HepG2 (cell line): ENCODE results near the gene CAPN3. TPM values are rescaled to one million over a fixed set of nuclear protein-coding genes. Genes with fewer than 3 reads are reported as not detected.

ENCODE experiments used
- CHD2 ChIP-seq: IDR thresholded peaks from 2 replicates; pipeline ENCODE4 v1.6.1; 2011; ENCODE audit warnings: low read depth, low read length, improper control_type of control experiment
- FOXK1 ChIP-seq: sonication (generic); formaldehyde crosslinking; IDR thresholded peaks from 2 replicates; pipeline ENCODE4 v1.4.0; 2020; ENCODE audit warnings: low read depth, missing genetic modification reagents, borderline replicate concordance
- HMG20A ChIP-seq: IDR thresholded peaks from 2 replicates; pipeline ENCODE4 v1.6.1; 2016; ENCODE audit warnings: borderline replicate concordance
- HNF4G ChIP-seq, 2 experiments: sonication (generic) in 1 of 2; formaldehyde crosslinking in 1 of 2; IDR thresholded peaks; 2 replicates each; pipeline versions ENCODE4 v1.4.0 to v1.6.1; 2011 to 2020; ENCODE audit warnings: borderline replicate concordance in 2 of 2, low read depth in 2 of 2, mild to moderate bottlenecking in 2 of 2, low read length in 1 of 2, missing genetic modification reagents in 1 of 2, moderate library complexity in 1 of 2
- MIXL1 ChIP-seq: IDR thresholded peaks from 2 replicates; pipeline ENCODE4 v1.6.1; 2016
- MXD1 ChIP-seq: sonication (generic); formaldehyde crosslinking; IDR thresholded peaks from 2 replicates; pipeline ENCODE4 v1.4.0; 2020; ENCODE audit warnings: mild to moderate bottlenecking, missing genetic modification reagents
- MYC ChIP-seq: sonication (generic); formaldehyde crosslinking; IDR thresholded peaks from 2 replicates; pipeline ENCODE4 v1.9.0; 2021; ENCODE audit warnings: missing genetic modification reagents, borderline replicate concordance
- PITX1 ChIP-seq: sonication (generic); formaldehyde crosslinking; IDR thresholded peaks from 2 replicates; pipeline ENCODE4 v1.5.1; 2020; ENCODE audit warnings: mild to moderate bottlenecking, missing genetic modification reagents
- RAD51 ChIP-seq: fragments of 450-650 bp; IDR thresholded peaks from 2 replicates; pipeline ENCODE4 v1.6.1; 2016; ENCODE audit warnings: borderline replicate concordance
- RARA ChIP-seq: IDR thresholded peaks from 2 replicates; pipeline ENCODE4 v1.6.1; 2016; ENCODE audit warnings: missing genetic modification reagents, missing compliant biosample characterization
- RXRA ChIP-seq: sonication (generic); formaldehyde crosslinking; IDR thresholded peaks from 2 replicates; pipeline ENCODE4 v1.5.1; 2020; ENCODE audit warnings: missing genetic modification reagents
- TAF1 ChIP-seq: sonication (generic); formaldehyde crosslinking; IDR thresholded peaks from 2 replicates; pipeline ENCODE4 v1.4.0; 2020; ENCODE audit warnings: missing genetic modification reagents
- TBX3 ChIP-seq: fragments of 450-650 bp; IDR thresholded peaks from 2 replicates; pipeline ENCODE4 v1.6.1; 2017; ENCODE audit warnings: antibody characterized with exemption, mild to moderate bottlenecking, inconsistent platforms, borderline replicate concordance
- TEAD3 ChIP-seq: optimal IDR thresholded peaks from 2 replicates; pipeline ENCODE3; 2016; ENCODE audit warnings: borderline replicate concordance
- ZFP37 ChIP-seq: sonication (generic); formaldehyde crosslinking; IDR thresholded peaks from 2 replicates; pipeline ENCODE4 v1.4.0; 2020; ENCODE audit warnings: missing genetic modification reagents, borderline replicate concordance
- ZNF101 ChIP-seq: sonication (generic); formaldehyde crosslinking; IDR thresholded peaks from 2 replicates; pipeline ENCODE4 v1.4.0; 2020; ENCODE audit warnings: mild to moderate bottlenecking, low read depth, missing genetic modification reagents, borderline replicate concordance
- ZNF138 ChIP-seq: sonication (generic); formaldehyde crosslinking; IDR thresholded peaks from 2 replicates; pipeline ENCODE4 v1.5.0; 2020; ENCODE audit warnings: mild to moderate bottlenecking, low read depth, missing genetic modification reagents
- polyA plus RNA-seq, 8 experiments: library from polyadenylated mRNA; depleted of rRNA in 3 of 8; stranded (reverse) in 7 of 8; unstranded in 1 of 8; fragments of >200 nt; fragmentation: Illumina TruSeq in 4 of 8; extraction: Trizol in 4 of 8; gene quantifications; 2 replicates each; pipeline versions ENCODE4 v1.2.1 to v1.2.3, GENCODE V29; 2011 to 2016; ENCODE audit warnings: low read depth in 4 of 8, missing spikeins in 1 of 8, mixed read lengths in 1 of 8; ENCODE audit not compliant: insufficient read depth in 1 of 8
- total RNA-seq, 5 experiments: library from RNA; depleted of rRNA; stranded (reverse); fragments of >200 nt; fragmentation: Illumina TruSeq; extraction: Trizol; gene quantifications; 2 replicates each; pipeline ENCODE4 v1.2.3, GENCODE V29; 2016; ENCODE audit warnings: low read depth in 1 of 5
- TF ChIP-seq, protein P1 (sequence below): sonication (generic); formaldehyde crosslinking; IDR thresholded peaks from 2 replicates; pipeline ENCODE4 v1.8.0; 2022; ENCODE audit warnings: mild to moderate bottlenecking, missing genetic modification reagents; ENCODE audit not compliant: insufficient replicate concordance
- TF ChIP-seq, protein P2 (sequence below): sonication (generic); formaldehyde crosslinking; IDR thresholded peaks from 2 replicates; pipeline ENCODE4 v1.5.1; 2020; ENCODE audit warnings: mild to moderate bottlenecking, missing genetic modification reagents
- TF ChIP-seq, protein P3 (sequence below): sonication (generic); formaldehyde crosslinking; IDR thresholded peaks from 2 replicates; pipeline ENCODE4 v1.5.0; 2020; ENCODE audit warnings: missing genetic modification reagents

Gene CAPN3
- total and polyA plus RNA-seq, 2 of the 13 experiments (the other 11 are each of a cell fraction or from before 2014, with no cell fraction given) = 1.3 to 4.6 TPM

GRCh38 chr15:42392309-42393024 lies 33.2 kb downstream of the CAPN3 start (continued):
- TF ChIP-seq, protein P1, sequence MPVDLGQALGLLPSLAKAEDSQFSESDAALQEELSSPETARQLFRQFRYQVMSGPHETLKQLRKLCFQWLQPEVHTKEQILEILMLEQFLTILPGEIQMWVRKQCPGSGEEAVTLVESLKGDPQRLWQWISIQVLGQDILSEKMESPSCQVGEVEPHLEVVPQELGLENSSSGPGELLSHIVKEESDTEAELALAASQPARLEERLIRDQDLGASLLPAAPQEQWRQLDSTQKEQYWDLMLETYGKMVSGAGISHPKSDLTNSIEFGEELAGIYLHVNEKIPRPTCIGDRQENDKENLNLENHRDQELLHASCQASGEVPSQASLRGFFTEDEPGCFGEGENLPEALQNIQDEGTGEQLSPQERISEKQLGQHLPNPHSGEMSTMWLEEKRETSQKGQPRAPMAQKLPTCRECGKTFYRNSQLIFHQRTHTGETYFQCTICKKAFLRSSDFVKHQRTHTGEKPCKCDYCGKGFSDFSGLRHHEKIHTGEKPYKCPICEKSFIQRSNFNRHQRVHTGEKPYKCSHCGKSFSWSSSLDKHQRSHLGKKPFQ = peak; percentile 10
- TF ChIP-seq RXRA (CRISPR knock-in tag) (peak; percentile 97), RAD51 (0 out of 2 replicates have a peak, but pooled peaks have one; percentile 7), RARA (peak; percentile 92), ZFP37 (0 out of 2 replicates have a peak, but pooled peaks have one; percentile 34), HMG20A (CRISPR knock-in tag) (peak; percentile 79), MXD1 (no peak), TAF1 (peak; percentile 67; the same call in 1 of the 2 replicates), CHD2 (no peak), PITX1 (CRISPR knock-in tag) (peak; percentile 94), MIXL1 (CRISPR knock-in tag) (peak; percentile 81), TEAD3 (CRISPR knock-in tag) (peak; percentile 72), ZNF138 (CRISPR knock-in tag) (no peak), TBX3 (peak; percentile 57; the same call in 1 of the 2 replicates), HNF4G (IDR thresholded peaks at IDR 0.05; ENCODE audit: borderline replicate concordance, low read depth, low read length) (peak; percentile 86), HNF4G (CRISPR knock-in tag; IDR thresholded peaks at IDR 0.05; ENCODE audit: borderline replicate concordance, low read depth) (peak; percentile 96), ZNF101 (CRISPR knock-in tag) (no peak), FOXK1 (peak; percentile 82; the same call in 1 of the 2 replicates), MYC (peak; percentile 60; the same call in 1 of the 2 replicates)
- TF ChIP-seq, protein P2, sequence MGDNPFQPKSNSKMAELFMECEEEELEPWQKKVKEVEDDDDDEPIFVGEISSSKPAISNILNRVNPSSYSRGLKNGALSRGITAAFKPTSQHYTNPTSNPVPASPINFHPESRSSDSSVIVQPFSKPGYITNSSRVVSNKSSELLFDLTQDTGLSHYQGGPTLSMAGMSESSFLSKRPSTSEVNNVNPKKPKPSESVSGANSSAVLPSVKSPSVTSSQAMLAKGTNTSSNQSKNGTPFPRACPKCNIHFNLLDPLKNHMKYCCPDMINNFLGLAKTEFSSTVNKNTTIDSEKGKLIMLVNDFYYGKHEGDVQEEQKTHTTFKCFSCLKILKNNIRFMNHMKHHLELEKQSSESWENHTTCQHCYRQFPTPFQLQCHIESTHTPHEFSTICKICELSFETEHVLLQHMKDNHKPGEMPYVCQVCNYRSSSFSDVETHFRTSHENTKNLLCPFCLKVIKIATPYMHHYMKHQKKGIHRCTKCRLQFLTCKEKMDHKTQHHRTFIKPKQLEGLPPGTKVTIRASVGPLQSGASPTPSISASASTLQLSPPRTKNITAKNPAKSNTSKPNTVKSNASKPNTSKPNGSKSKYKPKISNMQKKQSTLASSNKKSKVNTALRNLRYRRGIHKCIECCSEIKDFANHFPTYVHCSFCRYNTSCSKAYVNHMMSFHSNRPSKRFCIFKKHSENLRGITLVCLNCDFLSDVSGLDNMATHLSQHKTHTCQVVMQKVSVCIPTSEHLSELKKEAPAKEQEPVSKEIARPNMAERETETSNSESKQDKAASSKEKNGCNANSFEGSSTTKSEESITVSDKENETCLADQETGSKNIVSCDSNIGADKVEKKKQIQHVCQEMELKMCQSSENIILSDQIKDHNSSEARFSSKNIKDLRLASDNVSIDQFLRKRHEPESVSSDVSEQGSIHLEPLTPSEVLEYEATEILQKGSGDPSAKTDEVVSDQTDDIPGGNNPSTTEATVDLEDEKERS (CRISPR knock-in tag) = peak; percentile 79; the same call in 1 of the 2 replicates
- TF ChIP-seq, protein P3, sequence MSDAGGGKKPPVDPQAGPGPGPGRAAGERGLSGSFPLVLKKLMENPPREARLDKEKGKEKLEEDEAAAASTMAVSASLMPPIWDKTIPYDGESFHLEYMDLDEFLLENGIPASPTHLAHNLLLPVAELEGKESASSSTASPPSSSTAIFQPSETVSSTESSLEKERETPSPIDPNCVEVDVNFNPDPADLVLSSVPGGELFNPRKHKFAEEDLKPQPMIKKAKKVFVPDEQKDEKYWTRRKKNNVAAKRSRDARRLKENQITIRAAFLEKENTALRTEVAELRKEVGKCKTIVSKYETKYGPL = no peak
